Mucosa of stomach (tissue), 1 donor: ENCODE results near the gene MCCC2.

Experiments
- H3K27me3 ChIP-seq: one replicate; pipeline ENCODE4 v1.7.0; 2013; ENCODE audit warnings: mild to moderate bottlenecking, low read length; ENCODE audit not compliant: control insufficient read depth, insufficient read depth
- H3K36me3 ChIP-seq: one replicate; pipeline ENCODE4 v1.7.0; 2013; ENCODE audit warnings: low read length; ENCODE audit not compliant: control insufficient read depth, insufficient read depth
- H3K4me1 ChIP-seq: one replicate; pipeline ENCODE4 v1.7.0; 2013; ENCODE audit warnings: mild to moderate bottlenecking, low read length; ENCODE audit not compliant: control insufficient read depth, insufficient read depth
- H3K4me3 ChIP-seq: one replicate; pipeline ENCODE4 v1.7.0; 2013; ENCODE audit warnings: low read length
- H3K9ac ChIP-seq: one replicate; pipeline ENCODE4 v1.7.0; 2013; ENCODE audit warnings: mild to moderate bottlenecking, low read length, moderate library complexity
- H3K9me3 ChIP-seq: one replicate; pipeline ENCODE4 v1.7.0; 2013; ENCODE audit warnings: mild to moderate bottlenecking, low read length, moderate library complexity; ENCODE audit not compliant: control insufficient read depth
- donor health status: Pancreatic carcinoma.

MCCC2 gene

DNA sequence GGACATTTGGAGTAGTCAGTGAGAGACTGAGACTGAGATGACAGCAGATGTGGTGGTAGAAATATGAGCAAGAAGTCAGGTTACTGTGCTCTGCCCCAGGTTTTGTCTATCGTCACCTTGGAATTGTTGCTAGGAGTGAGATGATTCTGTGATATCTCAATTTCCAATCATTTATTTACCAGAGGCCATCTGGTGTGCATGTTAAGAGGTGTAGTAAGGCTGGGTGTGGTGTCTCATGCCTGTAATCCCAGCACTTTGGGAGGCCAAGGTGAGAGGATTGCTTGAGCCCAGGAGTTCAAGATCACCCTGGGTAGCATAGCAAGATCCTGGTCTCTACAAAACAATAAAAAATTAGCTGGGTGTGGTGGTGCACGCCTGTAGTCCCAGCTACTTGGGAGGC lies 93.4 kb downstream of the MCCC2 start:
- Histone ChIP-seq H3K36me3 (no peaks in the 10 kb centered on the region), H3K4me1 (no peaks in the 10 kb centered on the region), H3K27me3 (no peaks in the 10 kb centered on the region), H3K9me3 (no peaks in the 10 kb centered on the region), H3K9ac (no peak overlapping the region), H3K4me3 (no peak overlapping the region)

DNA sequence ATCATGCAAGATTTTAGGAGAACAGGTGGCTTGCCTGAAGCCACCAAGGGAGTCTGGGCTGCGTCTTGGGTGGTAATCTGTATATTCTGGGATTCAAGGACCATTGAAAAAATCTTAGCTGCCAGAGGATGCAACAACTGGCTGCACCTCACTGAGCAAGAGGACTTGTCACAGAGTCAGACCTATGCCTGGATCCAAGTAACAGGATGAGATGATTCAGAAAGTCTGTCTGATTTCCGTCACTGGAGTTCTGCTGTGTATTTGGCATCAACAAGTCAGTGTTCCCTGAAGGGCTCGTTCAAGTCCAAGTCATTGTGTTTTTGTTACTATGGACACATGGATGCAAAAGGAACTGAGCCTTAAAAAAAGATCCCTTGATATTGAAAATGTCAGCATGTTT lies 94.2 kb downstream of the MCCC2 start:
- no peaks in the 10 kb centered on the region for H3K4me1 ChIP-seq
- no peak overlapping the region for H3K9ac ChIP-seq
- no peak overlapping the region for H3K4me3 ChIP-seq
- no peaks in the 10 kb centered on the region for H3K36me3 ChIP-seq
- no peaks in the 10 kb centered on the region for H3K9me3 ChIP-seq
- no peaks in the 10 kb centered on the region for H3K27me3 ChIP-seq

DNA sequence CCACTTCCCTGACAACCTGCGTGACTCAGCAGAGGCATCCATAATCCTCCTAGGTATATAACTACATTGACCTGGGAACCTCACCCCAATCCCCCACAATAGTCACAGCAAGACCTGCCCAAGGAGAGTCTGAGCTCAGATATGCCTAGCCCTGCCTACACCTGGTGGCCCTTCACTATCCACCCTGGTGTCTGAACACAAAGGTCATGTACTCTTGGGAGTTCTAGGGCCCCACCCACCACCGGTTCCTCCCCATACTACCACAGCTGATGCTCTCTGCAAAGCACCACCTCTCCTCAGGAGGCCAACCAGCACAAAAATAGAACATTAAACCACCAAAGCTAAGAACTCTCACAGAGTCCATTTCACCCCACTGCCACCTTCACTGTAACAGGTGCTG lies 97.2 kb downstream of the MCCC2 start:
- no peak overlapping the region for H3K9ac ChIP-seq
- H3K4me3 ChIP-seq, result no peak overlapping the region
- H3K36me3 ChIP-seq, result no peaks in the 10 kb centered on the region
- H3K27me3 ChIP-seq, result no peaks in the 10 kb centered on the region
- no peaks in the 10 kb centered on the region for H3K4me1 ChIP-seq
- no peaks in the 10 kb centered on the region for H3K9me3 ChIP-seq

DNA sequence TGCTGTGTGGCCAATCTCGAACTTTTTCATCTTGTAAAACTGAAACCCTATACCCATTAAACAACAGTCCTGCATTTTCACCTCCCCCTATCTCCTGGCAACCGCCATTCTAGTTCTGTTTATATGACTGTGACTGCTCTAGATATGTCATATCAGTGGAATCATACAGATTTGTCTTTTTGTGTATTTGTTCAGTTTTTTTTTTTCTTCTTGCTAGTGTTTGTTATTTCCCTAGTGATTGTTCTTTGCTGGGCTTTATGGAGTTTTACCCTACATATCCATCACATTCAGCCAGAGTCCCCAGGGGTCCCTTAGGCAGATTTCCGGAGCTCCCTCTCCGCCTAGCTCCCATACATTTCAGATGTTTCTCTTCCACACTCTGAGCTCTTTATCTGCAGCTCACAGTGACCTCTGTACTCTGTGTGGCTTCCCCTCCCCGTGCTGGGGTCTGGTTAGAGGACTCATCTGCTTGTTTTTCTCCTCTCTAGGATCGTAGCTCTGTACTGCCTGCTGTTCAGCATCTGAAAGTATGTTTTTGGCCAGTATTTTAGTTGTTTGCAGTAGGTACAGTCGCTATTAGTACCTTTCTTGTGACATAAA lies 106.8 kb downstream of the MCCC2 start:
- no peaks in the 10 kb centered on the region for H3K9me3 ChIP-seq
- no peak overlapping the region for H3K9ac ChIP-seq
- no peaks in the 10 kb centered on the region for H3K36me3 ChIP-seq
- H3K4me3 ChIP-seq, result no peak overlapping the region
- no peaks in the 10 kb centered on the region for H3K4me1 ChIP-seq
- H3K27me3 ChIP-seq, result no peaks in the 10 kb centered on the region

DNA sequence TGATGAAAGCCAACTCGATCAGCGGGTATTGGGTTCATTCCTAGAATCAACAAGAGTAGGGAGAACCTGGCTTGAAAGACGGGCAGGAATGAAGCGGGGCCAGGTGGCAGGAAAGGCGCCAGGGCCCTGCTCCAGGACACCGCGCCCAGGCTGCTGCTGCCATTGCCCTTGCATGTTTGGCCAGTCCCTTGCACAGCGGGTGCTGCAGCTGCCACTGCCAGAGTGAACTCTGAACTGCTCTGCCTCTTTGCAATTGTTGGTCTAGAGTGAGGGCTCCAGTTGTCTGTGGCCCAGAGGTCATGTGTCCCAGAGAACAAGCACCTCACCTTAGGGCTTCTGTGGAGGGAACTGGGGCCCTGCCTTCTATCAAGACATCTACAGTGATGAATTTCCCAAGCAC lies 107.9 kb downstream of the MCCC2 start:
- no peaks in the 10 kb centered on the region for H3K27me3 ChIP-seq
- H3K4me1 ChIP-seq, result no peaks in the 10 kb centered on the region
- no peak overlapping the region for H3K9ac ChIP-seq
- H3K36me3 ChIP-seq, result no peaks in the 10 kb centered on the region
- no peak overlapping the region for H3K4me3 ChIP-seq
- no peaks in the 10 kb centered on the region for H3K9me3 ChIP-seq

DNA sequence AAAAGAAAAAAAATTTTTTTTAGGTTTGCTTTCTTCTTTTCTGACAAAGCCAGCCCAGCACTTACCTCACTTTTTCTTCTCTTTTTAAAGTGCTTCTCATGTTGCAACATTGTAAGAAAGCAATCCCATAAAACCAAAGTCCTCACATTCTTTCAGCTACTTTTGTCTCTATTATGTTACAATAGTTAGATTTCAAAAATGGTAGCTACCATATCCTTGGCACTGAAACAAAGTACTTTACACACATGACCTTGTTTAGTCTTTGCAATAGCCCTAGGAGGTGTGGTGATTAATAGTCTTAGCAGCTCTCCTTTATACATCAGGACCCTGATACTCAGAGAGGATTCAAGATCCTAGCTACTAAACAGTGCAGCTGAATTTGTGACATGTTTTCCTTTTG lies 108.5 kb downstream of the MCCC2 start:
- H3K36me3 ChIP-seq, result no peaks in the 10 kb centered on the region
- H3K27me3 ChIP-seq, result no peaks in the 10 kb centered on the region
- H3K4me3 ChIP-seq, result no peak overlapping the region
- H3K4me1 ChIP-seq, result no peaks in the 10 kb centered on the region
- no peaks in the 10 kb centered on the region for H3K9me3 ChIP-seq
- H3K9ac ChIP-seq, result no peak overlapping the region

- H3K9ac ChIP-seq, result no peak overlapping the region
- no peak overlapping the region for H3K4me3 ChIP-seq
- no peaks in the 10 kb centered on the region for H3K4me1 ChIP-seq
- H3K27me3 ChIP-seq, result no peaks in the 10 kb centered on the region
- H3K36me3 ChIP-seq, result no peaks in the 10 kb centered on the region
- no peaks in the 10 kb centered on the region for H3K9me3 ChIP-seq
Measured at GRCh38 chr5:71697967-71698366, 110.8 kb downstream of the MCCC2 start.

- Histone ChIP-seq H3K36me3 (no peaks in the 10 kb centered on the region), H3K9me3 (no peaks in the 10 kb centered on the region)
Measured at GRCh38 chr5:71699233-71699632, 112.1 kb downstream of the MCCC2 start.

GRCh38 chr5:71699751-71700150 lies 112.6 kb downstream of the MCCC2 start:
- no peaks in the 10 kb centered on the region for H3K27me3 ChIP-seq
- H3K4me3 ChIP-seq, result no peak overlapping the region
- H3K9ac ChIP-seq, result no peak overlapping the region
- no peaks in the 10 kb centered on the region for H3K4me1 ChIP-seq
- no peaks in the 10 kb centered on the region for H3K9me3 ChIP-seq
- H3K36me3 ChIP-seq, result no peaks in the 10 kb centered on the region

More at GRCh38 chr5:71699233-71699632, 112.1 kb downstream of the MCCC2 start:
- H3K27me3 ChIP-seq, result no peaks in the 10 kb centered on the region
- H3K9ac ChIP-seq, result no peak overlapping the region
- H3K4me1 ChIP-seq, result no peaks in the 10 kb centered on the region
- H3K4me3 ChIP-seq, result no peak overlapping the region

- Histone ChIP-seq H3K9ac (no peak overlapping the region), H3K4me1 (no peaks in the 10 kb centered on the region), H3K9me3 (no peaks in the 10 kb centered on the region), H3K4me3 (no peak overlapping the region), H3K27me3 (no peaks in the 10 kb centered on the region), H3K36me3 (no peaks in the 10 kb centered on the region)
Measured at GRCh38 chr5:71700803-71701202, 113.7 kb downstream of the MCCC2 start.

- Histone ChIP-seq H3K9ac (no peak overlapping the region), H3K4me3 (no peak overlapping the region), H3K36me3 (no peaks in the 10 kb centered on the region), H3K4me1 (no peaks in the 10 kb centered on the region), H3K9me3 (no peaks in the 10 kb centered on the region), H3K27me3 (no peaks in the 10 kb centered on the region)
Measured at GRCh38 chr5:71701407-71701806, 114.3 kb downstream of the MCCC2 start.

DNA sequence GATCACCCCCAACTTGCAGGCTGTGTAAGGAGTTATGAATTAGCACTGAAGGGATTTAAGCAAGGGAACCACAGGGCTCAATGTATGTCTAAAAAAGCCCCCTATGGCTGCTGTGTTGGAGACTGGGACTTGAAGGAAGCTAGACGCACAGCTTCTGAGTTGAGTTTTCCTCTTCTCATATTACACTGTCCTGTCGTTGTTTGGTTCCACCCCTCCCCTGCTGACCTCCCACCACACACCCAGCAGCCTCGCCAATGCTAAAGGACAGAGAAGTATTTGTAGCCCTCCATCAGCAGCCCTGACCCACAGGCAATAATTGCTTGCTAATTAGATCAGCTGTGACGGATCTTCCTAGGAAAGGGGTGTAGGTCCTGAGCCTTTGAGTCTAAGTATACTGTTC lies 116.8 kb downstream of the MCCC2 start:
- H3K36me3 ChIP-seq, result no peaks in the 10 kb centered on the region
- no peak overlapping the region for H3K4me3 ChIP-seq
- H3K9ac ChIP-seq, result no peak overlapping the region
- H3K27me3 ChIP-seq, result no peaks in the 10 kb centered on the region
- no peaks in the 10 kb centered on the region for H3K4me1 ChIP-seq
- no peaks in the 10 kb centered on the region for H3K9me3 ChIP-seq

- H3K36me3 ChIP-seq, result no peaks in the 10 kb centered on the region
- H3K27me3 ChIP-seq, result no peaks in the 10 kb centered on the region
- no peaks in the 10 kb centered on the region for H3K9me3 ChIP-seq
- no peaks in the 10 kb centered on the region for H3K4me1 ChIP-seq
- H3K9ac ChIP-seq, result no peak overlapping the region
- H3K4me3 ChIP-seq, result no peak overlapping the region
Measured at GRCh38 chr5:71705421-71705820, 118.3 kb downstream of the MCCC2 start.
